ENCODE measurements around the gene ERICH3.

Gene ERICH3

DNA sequence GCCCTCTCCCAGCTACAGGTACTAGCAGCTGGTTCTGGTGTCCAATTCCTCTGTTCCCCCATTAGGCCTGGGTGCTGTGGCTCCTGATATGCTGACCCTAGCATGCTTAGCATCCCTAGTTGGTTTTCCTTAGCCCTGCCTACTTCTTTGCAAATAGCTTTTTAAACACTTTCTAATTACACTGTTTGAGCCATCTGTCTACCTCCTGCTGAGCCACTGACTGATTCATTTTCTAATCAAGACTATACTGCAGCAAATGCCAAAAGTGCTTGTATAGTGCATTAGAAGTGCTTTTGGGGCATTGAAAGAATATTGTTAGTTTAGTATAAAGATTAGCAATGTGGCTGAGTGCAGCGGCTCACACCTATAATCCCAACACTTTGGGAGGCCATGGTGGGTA, 36.3 kb downstream of the ERICH3 start:
- DNase-seq (ENCODE audit: low spot score) = no peak
- in situ Hi-C loops (cut with MboI; ENCODE audit: low sequenced_read_pairs, unreplicated experiment) = no loop called here
- TF ChIP-seq, protein P1, sequence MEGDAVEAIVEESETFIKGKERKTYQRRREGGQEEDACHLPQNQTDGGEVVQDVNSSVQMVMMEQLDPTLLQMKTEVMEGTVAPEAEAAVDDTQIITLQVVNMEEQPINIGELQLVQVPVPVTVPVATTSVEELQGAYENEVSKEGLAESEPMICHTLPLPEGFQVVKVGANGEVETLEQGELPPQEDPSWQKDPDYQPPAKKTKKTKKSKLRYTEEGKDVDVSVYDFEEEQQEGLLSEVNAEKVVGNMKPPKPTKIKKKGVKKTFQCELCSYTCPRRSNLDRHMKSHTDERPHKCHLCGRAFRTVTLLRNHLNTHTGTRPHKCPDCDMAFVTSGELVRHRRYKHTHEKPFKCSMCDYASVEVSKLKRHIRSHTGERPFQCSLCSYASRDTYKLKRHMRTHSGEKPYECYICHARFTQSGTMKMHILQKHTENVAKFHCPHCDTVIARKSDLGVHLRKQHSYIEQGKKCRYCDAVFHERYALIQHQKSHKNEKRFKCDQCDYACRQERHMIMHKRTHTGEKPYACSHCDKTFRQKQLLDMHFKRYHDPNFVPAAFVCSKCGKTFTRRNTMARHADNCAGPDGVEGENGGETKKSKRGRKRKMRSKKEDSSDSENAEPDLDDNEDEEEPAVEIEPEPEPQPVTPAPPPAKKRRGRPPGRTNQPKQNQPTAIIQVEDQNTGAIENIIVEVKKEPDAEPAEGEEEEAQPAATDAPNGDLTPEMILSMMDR (IDR thresholded peaks at IDR 0.05; ENCODE audit: borderline replicate concordance, control extremely low read depth, extremely low read depth, insufficient read depth, missing control alignments) = no peak

- DNase-seq (ENCODE audit: low spot score) = no peak
- in situ Hi-C loops (cut with MboI; ENCODE audit: low sequenced_read_pairs, unreplicated experiment) = no loop called here
- TF ChIP-seq, protein P1 (IDR thresholded peaks at IDR 0.05; ENCODE audit: borderline replicate concordance, control extremely low read depth, extremely low read depth, insufficient read depth, missing control alignments) = no peak
These were observed 44.3 kb downstream of the ERICH3 start for GRCh38 chr1:74629283-74629682.

DNA sequence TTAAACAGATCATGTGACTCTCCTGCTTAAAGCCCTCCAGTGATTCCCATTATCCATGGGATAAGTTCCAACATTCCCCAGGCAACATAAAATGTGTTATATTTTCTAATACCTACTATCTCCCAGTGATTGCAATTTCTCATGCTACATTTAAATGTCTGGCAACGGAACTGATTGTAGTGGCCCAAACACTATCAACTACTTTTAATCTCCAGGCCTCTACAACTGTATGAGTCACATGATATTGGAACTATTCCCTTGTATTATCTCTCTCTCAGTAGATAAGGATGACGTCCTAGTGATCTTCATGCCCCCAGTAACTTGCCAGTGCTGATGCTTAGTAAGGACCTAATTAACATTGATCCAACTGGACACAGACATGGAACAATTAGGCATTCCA, 49.9 kb downstream of the ERICH3 start:
- no peak for DNase-seq (ENCODE audit: low spot score)
- TF ChIP-seq, protein P1 (IDR thresholded peaks at IDR 0.05; ENCODE audit: borderline replicate concordance, control extremely low read depth, extremely low read depth, insufficient read depth, missing control alignments) = no peak
- in situ Hi-C loops (cut with MboI; ENCODE audit: low sequenced_read_pairs, unreplicated experiment) = no loop called here

GRCh38 chr1:74620242-74620641, 53.4 kb downstream of the ERICH3 start:
- no peak for DNase-seq (ENCODE audit: low spot score)
- TF ChIP-seq, protein P1 (IDR thresholded peaks at IDR 0.05; ENCODE audit: borderline replicate concordance, control extremely low read depth, extremely low read depth, insufficient read depth, missing control alignments) = no peak
- in situ Hi-C loops (cut with MboI; ENCODE audit: low sequenced_read_pairs, unreplicated experiment) = no loop called here

DNA sequence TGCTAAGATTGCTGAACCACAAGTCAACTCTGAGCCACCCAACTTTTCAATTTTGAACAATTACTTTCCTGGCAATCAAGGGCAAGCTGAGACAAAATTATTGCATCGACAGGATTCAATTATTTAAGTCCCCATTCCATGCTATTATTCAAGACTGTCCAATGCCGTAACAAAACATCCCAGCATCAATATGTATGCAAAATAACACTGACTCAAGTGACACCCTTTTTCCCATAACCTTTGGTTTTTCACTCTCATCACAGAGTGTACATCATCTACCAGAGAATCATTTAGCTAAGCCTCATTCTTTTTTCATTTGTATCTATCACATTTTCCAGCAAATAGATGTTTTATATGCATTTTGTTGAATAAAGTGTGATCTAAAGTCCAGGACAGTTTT, 54.6 kb downstream of the ERICH3 start:
- TF ChIP-seq, protein P1 (IDR thresholded peaks at IDR 0.05; ENCODE audit: borderline replicate concordance, control extremely low read depth, extremely low read depth, insufficient read depth, missing control alignments) = no peak
- in situ Hi-C loops (cut with MboI; ENCODE audit: low sequenced_read_pairs, unreplicated experiment) = no loop called here
- DNase-seq (ENCODE audit: low spot score) = no peak

GRCh38 chr1:74613894-74614293, 59.7 kb downstream of the ERICH3 start:
- TF ChIP-seq, protein P1 (IDR thresholded peaks at IDR 0.05; ENCODE audit: borderline replicate concordance, control extremely low read depth, extremely low read depth, insufficient read depth, missing control alignments) = no peak
- DNase-seq (ENCODE audit: low spot score) = no peak
- in situ Hi-C loops (cut with MboI; ENCODE audit: low sequenced_read_pairs, unreplicated experiment) = no loop called here

- in situ Hi-C loops (cut with MboI; ENCODE audit: low sequenced_read_pairs, unreplicated experiment) = no loop called here
- TF ChIP-seq, protein P1 (IDR thresholded peaks at IDR 0.05; ENCODE audit: borderline replicate concordance, control extremely low read depth, extremely low read depth, insufficient read depth, missing control alignments) = no peak
- DNase-seq (ENCODE audit: low spot score) = no peak
These were observed 61.7 kb downstream of the ERICH3 start for GRCh38 chr1:74611887-74612286.
